Stimulated activated CD4-positive, alpha-beta T cell treated with anti-CD3 and anti-CD28 coated beads, Interleukin-1b, Interleukin-23, amount 100 ng/mL, for 24 hours (primary cell): Measurements from ENCODE around the gene PLEKHH2.
"Not testable (repeated sequence)": the region's sequence is repeated elsewhere in the genome, so short reads cannot be mapped to it uniquely, and the experiment has no call there.

Experiments
- DNase-seq, 4 experiments: peaks; one replicate each; pipeline ENCODE4 v3.0.0-alpha.2; 2020; ENCODE audit warnings: low read depth in 4 of 4, low spot score in 1 of 4

PLEKHH2 gene

DNA sequence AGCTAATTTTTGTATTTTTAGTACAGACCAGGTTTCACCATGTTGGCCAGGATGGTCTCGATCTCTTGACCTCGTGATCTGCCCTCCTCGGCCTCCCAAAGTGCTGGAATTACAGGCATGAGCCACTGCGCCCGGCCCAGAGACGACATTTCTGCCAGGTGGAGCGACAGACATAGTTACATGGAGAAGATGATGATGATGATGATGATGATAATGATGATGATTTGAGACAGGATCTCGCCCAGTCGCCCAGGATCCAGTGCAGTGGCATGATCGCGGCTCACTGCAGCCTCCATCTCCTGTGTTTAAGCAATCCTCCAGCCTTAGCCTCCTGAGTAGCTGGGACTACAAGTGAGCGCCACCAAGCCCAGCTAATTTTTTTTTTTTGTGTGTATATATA is 907 bp upstream of the PLEKHH2 start:
- not testable (repeated sequence) for DNase-seq

DNA sequence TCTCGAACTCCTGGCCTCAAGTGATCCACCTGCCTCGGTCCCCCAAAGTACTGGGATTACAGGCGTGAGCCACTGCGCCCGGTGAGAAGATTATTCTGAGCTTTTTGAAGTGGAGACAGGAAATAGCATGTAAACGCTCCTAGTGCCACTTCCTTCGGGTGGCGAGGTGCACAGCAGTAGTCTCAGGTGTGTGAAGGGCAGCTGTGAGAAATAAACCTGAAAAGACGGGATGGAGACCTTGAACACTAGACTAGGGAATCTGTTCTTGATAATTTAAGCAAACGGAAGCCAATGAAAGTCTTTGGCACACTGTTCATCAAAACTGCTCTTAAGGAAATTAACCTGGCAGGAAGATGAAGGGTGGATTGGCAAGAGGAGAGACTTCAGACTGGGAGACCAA is 439 bp upstream of the PLEKHH2 start:
- no peak for DNase-seq

DNA sequence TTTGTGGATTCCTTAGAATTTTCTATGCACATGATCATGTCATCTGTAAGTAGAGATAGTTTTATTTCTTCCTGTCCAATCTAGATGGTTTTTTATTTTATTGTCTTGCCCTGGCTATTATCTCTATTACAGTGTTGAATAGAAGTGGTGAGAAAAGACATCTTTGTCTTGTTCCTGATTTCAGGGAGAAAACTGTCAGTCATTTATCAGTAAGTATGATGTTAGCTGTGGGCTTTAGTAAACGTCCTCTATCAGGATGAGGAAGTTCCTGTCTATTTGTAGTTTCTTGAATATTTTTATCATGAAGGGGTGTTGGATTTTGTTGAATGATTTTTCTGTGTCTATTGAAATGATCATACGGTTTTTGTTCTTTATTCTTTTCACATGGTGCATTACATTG is 5.3 kb downstream of the PLEKHH2 start:
- no peak for DNase-seq

DNA sequence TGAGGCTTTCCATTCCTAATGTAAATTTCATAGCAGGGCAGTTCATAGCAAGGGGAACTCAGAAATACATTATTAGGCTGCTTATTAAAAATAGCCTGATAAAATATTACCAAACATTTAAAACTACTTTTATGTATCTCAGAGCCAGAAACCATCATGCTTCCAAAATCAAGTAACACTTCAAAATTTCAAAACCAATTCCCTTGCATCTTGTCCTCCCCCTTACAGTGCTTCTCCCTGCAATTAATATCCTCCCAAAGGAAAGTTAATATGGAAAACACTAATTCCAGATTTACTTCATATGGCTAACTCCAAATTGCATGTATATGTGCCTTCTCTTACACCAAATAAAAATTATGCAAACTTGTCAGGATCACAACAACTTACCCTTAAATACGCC is 6.6 kb downstream of the PLEKHH2 start:
- no peak for DNase-seq

DNA sequence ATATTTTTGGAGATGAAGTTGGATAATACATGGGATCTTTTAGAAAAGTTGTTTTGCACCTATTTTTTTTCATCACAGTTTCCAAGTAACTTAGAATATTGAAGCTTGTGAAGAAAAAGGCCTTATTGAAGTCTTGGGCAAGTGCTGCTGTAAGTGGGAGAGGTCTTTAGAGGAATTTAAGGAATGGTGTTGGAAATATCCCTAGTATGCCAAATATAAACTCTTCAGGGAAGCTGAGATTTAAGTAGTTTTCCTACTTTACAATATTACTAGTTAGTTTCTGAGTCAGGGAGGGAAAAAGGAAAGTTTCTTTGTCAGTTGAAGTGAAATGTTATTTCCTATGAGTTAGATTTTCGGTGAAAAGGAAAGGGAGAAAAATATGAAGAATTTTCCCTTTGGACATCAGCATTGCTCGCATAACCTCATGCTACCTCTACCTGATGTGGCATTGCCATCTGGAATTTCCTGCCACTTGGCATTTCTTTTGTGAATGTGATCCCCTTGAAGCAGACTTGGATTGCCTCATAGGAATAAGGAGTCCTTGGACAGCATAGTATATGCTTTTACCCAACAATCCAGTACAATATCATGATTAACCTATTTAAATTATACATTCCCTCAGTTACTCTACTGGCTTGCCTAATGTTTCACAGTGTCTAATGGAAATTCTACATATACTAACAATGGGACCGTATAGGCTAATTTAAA is 12.1 kb downstream of the PLEKHH2 start:
- no peak for DNase-seq

DNA sequence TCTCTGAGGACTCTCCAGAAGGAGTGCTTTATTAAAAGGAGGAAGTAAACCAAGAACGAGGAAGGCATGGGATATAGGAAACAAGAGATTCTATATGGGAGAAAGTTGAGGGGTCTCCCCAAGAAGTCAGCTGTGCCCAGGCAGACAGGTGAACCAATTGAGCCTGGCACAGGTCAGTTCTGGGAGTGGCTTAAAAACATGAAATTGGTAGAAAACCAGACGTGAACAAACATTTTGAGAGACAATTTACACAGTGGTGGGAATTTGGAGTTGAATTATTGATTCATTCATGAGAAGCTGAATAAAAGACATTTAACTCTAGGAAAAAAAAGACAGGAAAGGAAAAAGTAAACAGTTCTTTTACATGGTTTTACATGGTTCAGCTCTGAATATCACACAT is 16.4 kb downstream of the PLEKHH2 start:
- DNase-seq, result no peak

DNA sequence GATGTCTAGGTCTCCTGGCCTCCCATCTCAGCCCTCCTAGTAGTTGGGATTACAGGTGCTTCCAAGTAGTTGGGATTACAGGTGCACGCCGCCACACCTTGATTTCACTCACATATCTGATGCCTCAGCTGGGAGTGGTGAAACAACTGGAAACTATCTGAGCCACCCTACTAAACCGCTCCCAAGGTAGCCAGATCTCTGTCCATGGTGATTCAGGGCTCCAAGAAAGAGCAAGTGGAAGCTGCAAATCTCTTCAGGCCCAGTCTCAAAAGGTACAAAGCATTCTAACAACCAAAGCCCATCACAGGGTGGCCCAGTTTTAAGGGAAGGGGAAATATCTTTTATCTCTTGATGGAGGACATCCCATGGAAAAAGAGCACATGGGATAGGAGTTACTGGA is 20.2 kb downstream of the PLEKHH2 start:
- DNase-seq, result no peak

DNA sequence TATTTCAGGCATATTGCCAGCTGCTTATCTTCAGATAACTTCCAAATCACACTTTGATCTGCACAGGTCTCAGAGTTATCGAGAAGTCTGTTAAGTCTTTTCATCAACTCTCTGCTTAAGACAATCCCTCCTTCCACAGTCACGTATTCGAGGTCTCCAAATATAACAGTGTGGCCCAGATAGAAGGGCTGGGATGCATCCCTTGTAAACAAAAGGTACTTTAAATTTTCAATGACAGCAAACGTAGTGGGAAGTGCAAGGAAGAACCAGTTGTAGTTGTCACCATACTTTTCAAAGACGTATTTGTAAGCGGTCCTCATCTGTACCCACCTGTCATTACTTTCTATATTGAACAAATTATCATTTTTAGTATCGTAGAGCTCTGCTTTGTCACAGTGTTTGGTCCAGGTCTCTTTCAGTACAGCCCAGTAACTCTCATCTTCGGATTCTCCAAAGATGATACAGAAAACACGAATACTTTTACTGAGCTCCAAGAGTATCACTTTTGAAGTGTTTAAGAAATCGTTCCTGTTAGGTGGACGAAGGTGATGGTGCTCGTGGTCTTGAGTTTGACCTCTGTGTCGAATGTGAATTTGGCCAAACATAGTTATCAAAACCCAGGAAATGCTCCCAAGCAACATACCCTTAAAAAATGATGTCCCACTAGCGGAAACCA is 38.7 kb downstream of the PLEKHH2 start:
- no peak for DNase-seq

DNA sequence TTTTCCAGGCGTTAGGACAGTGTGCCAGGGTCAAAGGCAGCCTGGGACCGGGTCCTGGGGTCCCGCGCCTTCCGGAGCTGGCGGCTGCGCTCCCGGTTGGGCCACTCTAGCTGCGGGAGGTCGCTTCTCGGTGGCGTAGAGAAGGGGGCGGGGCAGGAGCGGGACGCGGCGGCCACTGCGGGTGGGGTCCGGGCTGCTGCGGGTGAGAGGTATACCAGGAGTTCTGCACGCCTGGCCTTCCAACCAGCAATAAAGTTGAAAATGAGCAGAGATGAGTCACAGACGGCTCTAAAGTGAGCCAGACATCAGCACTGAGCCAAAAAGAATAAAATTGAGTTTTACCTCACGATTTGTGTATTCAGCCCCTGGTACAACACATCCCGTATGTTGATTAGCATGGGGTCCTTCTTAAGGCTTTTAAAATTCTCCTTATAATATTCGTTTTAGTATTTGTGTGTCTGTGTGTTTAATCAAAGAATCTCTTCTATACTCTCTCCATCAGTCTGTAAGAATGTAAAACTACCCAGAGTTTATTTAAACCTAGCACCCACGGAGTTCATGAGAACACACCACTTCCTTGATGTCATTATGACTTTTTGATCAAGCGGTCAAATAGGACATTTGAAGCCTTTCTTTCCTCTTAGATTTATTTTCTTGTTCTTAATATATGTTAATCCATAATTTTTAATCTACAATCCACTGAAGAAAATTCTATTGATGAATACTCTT is 39.4 kb downstream of the PLEKHH2 start, which contains the start of gene C1GALT1C1L:
Gene C1GALT1C1L (minus strand): TSS at position 108 of the 729 bp plus-strand sequence. CDS start 107 bp downstream, at position 1.
- DNase-seq, result peak in 2 of 4 experiments; percentile 19 to 36

DNA sequence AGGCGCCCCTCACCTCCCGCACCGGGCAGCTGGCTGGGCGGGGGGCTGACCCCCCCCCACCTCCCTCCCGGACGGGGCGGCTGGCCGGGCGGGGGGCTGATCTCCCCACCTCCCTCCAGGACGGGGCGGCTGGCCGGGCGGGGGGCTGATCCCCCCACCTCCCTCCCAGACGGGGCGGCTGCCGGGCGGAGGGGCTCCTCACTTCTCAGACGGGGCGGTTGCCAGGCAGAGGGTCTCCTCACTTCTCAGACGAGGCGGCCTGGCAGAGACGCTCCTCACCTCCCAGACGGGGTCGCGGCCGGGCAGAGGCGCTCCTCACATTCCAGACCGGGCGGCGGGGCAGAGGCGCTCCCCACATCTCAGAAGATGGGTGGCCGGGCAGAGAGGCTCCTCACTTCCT is 40.7 kb downstream of the PLEKHH2 start:
- not testable (repeated sequence) for DNase-seq

DNA sequence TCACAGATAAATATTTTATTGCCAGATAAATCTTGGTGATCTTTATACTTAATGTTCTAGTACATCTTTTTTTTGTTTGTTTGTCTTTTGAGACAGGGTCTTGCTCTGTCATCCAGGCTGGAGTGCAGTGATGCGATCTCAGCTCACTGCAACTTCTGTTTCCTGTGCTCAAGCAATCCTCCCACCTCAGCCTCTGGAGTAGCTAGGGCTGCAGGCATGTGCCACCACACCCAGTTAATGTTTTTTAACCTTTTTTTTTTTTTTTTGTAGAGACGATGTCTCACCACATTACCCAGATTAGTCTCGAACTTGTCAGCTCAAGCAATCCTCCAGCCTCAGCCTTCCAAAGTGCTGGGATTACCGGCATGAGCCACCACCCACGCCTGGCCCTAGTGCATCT is 48.3 kb downstream of the PLEKHH2 start:
- DNase-seq, result no peak

DNA sequence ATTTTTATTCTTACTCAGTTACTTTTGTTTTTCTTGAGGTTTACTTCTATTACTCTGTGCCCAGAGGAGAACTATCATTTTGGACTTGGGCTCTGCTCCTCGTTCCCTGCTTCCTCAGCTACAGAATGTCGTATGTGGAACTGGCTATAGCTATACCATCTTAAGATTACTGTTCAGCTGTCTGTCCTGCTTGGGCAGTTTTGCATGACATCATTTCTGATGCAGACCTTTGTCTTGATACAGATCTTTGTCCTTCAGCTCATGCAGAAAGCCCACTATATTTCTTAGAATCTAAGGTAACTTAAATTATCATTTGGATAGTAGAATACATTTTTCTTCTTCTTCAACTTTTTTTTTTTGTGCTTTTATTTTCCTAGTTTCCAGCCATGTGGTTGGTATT is 52.9 kb downstream of the PLEKHH2 start:
- no peak for DNase-seq

DNA sequence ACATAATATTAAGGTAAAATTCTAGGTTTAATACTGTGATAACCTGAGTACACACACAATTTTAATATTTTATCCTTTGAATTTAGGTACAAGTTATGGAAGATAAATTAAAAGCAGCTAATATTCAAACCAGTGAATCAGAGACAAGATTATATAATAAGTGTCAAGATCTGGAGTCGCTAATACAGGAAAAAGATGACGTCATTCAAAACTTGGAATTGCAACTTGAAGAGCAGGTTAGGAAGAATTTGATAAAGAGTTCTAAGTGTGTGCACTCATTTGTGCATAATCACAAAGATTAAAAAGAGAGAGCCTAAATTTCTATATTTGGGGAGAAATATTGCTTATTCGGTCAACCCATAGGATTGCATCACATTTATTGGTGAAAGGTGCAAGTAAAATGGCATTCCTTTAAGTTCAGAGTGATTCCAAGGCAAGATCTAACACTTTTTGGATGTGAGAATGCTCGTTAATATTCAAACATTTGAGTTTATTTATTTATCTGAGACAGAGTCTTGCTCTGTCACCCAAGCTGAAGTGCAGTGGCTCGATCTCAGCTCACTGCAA is 55.5 kb downstream of the PLEKHH2 start:
- DNase-seq, result no peak

DNA sequence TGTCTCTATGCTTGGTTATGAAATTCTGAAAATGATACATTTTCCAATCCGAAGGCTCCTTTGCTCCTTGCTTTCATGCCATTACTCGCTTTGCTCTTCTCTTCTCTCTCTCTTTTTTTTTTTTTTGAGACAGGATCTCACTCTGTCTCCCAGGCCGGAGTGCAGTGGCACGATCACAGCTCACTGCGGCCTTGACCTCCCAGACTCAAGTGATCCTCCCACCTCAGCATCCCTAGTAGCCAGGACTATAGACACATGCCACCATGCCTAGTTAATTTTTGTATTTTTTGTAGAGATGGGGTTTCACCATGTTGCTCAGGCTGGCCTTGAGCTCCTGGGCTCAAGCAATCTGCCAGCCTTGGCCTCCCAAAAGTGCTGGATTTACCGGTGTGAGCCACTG is 61.1 kb downstream of the PLEKHH2 start:
- not testable (repeated sequence) for DNase-seq

DNA sequence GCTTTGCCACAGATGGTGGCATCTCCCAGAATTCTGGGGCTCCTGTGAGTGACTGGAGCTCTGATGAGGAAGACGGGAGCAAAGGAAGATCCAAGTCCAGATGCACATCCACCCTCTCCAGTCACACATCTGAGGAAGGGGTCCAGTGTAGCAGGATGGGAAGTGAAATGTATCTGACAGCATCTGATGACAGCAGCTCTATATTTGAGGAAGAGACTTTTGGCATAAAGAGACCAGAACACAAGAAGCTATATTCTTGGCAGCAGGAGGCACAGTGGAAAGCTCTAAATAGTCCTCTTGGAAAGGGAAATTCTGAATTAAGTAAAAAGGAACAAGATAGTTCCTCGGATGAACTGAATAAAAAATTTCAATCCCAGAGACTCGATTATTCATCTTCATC is 62.7 kb downstream of the PLEKHH2 start:
- DNase-seq, result no peak

DNA sequence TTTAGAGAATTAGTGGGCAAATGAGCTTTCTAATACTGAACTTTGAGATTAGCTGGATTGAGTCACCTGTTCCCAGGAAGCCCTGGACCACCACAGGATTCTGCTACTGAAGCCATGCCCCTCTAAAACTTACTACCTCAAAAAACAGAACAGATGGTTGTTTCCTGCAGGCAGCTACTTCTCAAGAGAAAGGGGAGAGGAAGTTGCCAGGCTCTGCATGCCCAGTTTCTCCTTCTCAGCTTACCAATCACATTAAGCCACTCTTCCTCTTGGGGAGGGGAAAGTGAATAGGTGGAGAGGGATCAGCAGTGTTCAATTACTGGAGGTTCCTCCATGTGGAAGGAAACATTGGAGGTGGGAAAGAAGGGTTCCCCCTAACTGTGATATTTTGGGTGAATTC is 64.1 kb downstream of the PLEKHH2 start:
- no peak for DNase-seq

DNA sequence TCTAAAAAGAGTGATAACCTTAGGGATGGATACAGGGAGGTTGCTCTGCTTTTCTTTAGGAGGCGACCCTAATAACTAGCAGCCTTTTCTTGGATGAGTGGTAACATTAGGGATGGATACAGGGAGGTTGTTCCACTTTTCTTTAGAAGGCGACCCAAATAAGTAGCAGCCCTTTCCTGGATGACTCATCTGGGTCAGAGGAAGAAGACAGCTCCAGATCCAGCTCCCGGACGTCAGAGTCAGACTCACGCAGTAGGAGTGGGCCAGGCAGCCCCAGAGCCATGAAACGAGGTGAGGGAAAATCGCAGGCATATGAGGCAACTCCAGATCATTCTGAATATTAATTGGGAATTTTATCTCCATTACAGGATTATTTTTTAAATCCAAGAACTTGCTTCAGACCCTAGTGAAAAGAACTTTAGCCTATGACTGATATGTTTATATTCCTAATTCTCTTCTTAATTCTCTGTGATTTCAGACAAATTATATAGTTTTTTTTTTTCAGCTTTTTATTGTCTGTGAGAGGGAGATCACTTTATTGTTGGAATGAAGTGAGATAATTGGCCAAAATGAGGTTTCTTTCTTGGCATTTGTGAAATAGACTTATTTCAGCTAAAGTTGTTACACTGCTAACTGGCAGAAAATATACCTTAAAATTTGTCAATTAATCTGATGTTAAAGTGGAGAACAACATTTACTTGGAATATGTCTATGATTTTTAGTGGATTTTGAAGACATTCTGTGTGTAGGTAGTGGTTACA is 70.4 kb downstream of the PLEKHH2 start:
- no peak for DNase-seq

DNA sequence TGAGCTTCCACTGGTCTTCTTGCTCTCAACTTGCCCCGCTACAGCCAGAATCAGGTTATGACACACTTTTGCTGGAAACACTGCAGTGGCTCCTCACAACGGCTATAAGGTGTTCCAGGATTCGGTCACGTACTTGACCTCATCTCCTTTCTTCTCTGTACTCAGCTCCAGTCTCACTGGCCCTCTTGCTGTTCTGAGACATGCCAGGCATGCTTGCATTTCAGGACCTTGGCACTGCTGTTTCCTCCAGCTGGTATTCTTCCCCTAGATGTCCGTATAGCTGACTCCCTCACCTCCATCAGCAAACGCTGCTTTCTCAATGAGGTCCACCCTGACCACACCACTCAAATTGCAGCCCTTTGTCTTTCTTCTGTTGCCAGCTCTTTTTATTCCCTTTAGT is 71.1 kb downstream of the PLEKHH2 start:
- no peak for DNase-seq

DNA sequence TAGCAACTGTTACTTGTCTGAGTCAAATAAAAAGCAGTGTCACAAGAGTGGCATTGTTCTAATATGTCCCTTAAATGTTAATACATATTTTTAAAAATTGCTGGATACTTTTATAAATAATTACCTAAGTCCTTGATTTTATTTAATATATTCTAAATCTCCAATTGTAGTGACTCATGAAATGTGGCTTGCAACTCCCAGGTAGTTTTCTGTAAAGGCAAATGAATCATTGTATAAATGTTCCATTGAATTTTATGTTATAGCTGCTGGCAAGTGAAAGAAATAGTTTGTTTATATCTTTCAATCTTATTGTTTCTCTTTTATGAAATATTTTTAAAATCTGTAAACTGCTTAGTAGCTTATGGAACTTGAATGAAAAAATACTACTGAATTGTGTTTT is 71.8 kb downstream of the PLEKHH2 start:
- no peak for DNase-seq

DNA sequence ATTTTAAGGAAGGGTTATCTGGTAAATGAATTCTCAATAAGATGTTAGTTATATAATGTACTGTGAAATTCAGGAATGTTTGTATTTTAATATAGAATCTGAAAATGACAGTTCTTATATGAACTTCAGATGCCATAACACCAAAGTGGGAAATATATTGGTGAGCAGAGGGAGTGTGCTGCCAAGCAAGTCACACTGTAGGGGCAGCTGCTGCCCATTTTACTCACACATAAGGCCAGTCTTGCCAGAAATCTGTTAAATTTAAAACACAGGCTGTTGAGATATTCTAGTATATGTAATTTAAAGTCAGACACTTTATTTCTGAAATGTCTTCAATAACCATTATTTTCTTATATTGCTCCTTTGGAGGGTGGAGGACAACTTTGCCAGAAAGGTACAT is 73.8 kb downstream of the PLEKHH2 start:
- DNase-seq, result no peak

DNA sequence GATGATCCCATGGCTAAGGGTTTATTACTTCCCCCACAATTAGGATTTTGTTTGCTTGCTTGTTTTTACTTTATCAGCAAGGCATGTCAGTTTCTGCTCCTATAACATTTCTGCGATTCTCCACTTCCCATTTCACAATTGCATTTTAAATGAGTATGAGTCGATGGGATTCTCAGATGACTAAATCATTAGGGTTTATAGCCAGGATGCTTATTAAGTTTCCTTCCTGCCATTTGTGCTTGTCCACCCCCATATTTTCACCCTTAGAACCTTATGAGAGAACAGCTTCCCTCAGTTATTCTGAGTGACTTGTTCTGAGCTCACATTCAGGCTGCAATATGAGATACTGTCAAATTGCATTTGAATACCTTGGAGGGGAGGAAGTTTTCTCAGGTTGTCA is 77.1 kb downstream of the PLEKHH2 start:
- DNase-seq, result no peak
